ENCODE measurements around the gene TSHZ2. TPM values are rescaled to one million over a fixed set of nuclear protein-coding genes. Genes with fewer than 3 reads are reported as not detected.

Gene TSHZ2
- total and polyA plus RNA-seq, 3 donors from 2014 or later: 13.0 to 41.9 (median 40.4) TPM

GRCh38 chr20:53334861-53335260 is 362.7 kb downstream of the TSHZ2 start:
- no peak for TF ChIP-seq CTCF (IDR thresholded peaks at IDR 0.05)
- TF ChIP-seq POLR2A (IDR thresholded peaks at IDR 0.05): no peak
- intact Hi-C loops (cut with DNase I; ENCODE audit: low total_unique reads): no loop called here
- 93 to 95% methylated on average over 8 of the region's 8 CpGs for WGBS, 2 donors

GRCh38 chr20:53335555-53335954 is 363.4 kb downstream of the TSHZ2 start:
- H3K4me3 ChIP-seq: no peak overlapping the region
- H3K9me3 ChIP-seq: no peaks in the 10 kb centered on the region
- peaks cover 12% of the 10 kb centered on the region for H3K4me1 ChIP-seq
- H3K27ac ChIP-seq: no peak overlapping the region
- intact Hi-C loops (cut with DNase I; ENCODE audit: low total_unique reads): no loop called here
- WGBS, 2 donors: 55 to 63% methylated on average over 6 of the region's 6 CpGs
- no peak for TF ChIP-seq CTCF (IDR thresholded peaks at IDR 0.05)
- TF ChIP-seq POLR2A (IDR thresholded peaks at IDR 0.05): no peak
- no peaks in the 10 kb centered on the region for H3K36me3 ChIP-seq (ENCODE audit: low read depth, missing control alignments)
- no peaks in the 10 kb centered on the region for H3K27me3 ChIP-seq
- DNase-seq: no peak

More at GRCh38 chr20:53334861-53335260, 362.7 kb downstream of the TSHZ2 start:
- Histone ChIP-seq H3K36me3 (ENCODE audit: low read depth, missing control alignments) (no peaks in the 10 kb centered on the region), H3K9me3 (no peaks in the 10 kb centered on the region), H3K4me3 (no peak overlapping the region), H3K27me3 (no peaks in the 10 kb centered on the region), H3K27ac (no peak overlapping the region), H3K4me1 (peaks cover 12% of the 10 kb centered on the region)
- no peak for DNase-seq

GRCh38 chr20:53336892-53337291 is 364.7 kb downstream of the TSHZ2 start:
- WGBS, 2 donors: 83 to 89% methylated on average over 3 of the region's 3 CpGs
- TF ChIP-seq CTCF (IDR thresholded peaks at IDR 0.05) (no peak), POLR2A (IDR thresholded peaks at IDR 0.05) (no peak)
- DNase-seq: no peak

GRCh38 chr20:53337390-53338101 is 365.4 kb downstream of the TSHZ2 start:
- Histone ChIP-seq H3K4me3 (no peak overlapping the region), H3K27ac (no peak overlapping the region), H3K9me3 (no peaks in the 10 kb centered on the region), H3K4me1 (peaks cover 6% of the 10 kb centered on the region), H3K36me3 (ENCODE audit: low read depth, missing control alignments) (no peaks in the 10 kb centered on the region), H3K27me3 (no peaks in the 10 kb centered on the region)
- intact Hi-C loops (cut with DNase I; ENCODE audit: low total_unique reads): no loop called here
- no peak for TF ChIP-seq POLR2A (IDR thresholded peaks at IDR 0.05)
- TF ChIP-seq CTCF (IDR thresholded peaks at IDR 0.05): no peak
- WGBS, 2 donors: 68 to 84% methylated on average over 8 of the region's 8 CpGs
- DNase-seq: no peak

More at GRCh38 chr20:53336892-53337291, 364.7 kb downstream of the TSHZ2 start:
- Histone ChIP-seq H3K4me1 (peaks cover 8% of the 10 kb centered on the region), H3K9me3 (no peaks in the 10 kb centered on the region), H3K36me3 (ENCODE audit: low read depth, missing control alignments) (no peaks in the 10 kb centered on the region), H3K27me3 (no peaks in the 10 kb centered on the region), H3K4me3 (no peak overlapping the region), H3K27ac (no peak overlapping the region)
- intact Hi-C loops (cut with DNase I; ENCODE audit: low total_unique reads): no loop called here

GRCh38 chr20:53338716-53339115 is 366.6 kb downstream of the TSHZ2 start:
- no peak for DNase-seq
- intact Hi-C loops (cut with DNase I; ENCODE audit: low total_unique reads): no loop called here

More at GRCh38 chr20:53338716-53339115, 366.6 kb downstream of the TSHZ2 start:
- Histone ChIP-seq H3K27me3 (no peaks in the 10 kb centered on the region), H3K27ac (no peak overlapping the region), H3K36me3 (ENCODE audit: low read depth, missing control alignments) (no peaks in the 10 kb centered on the region), H3K4me3 (no peak overlapping the region), H3K9me3 (no peaks in the 10 kb centered on the region), H3K4me1 (no peaks in the 10 kb centered on the region)
- TF ChIP-seq CTCF (IDR thresholded peaks at IDR 0.05): no peak
- no peak for TF ChIP-seq POLR2A (IDR thresholded peaks at IDR 0.05)
- 79 to 85% methylated on average over 4 of the region's 4 CpGs for WGBS, 2 donors

Measured in testis (tissue), 3 donors.